ES-I3 (cell line): ENCODE data around the gene DELE1.
A peak's percentile ranks its signal among the peaks of the same experiment; 100 is the strongest.
"Not testable (repeated sequence)": the region's sequence is repeated elsewhere in the genome, so short reads cannot be mapped to it uniquely, and the experiment has no call there.

Experiments used
- H3K36me3 ChIP-seq: 2 replicates; pipeline ENCODE4 v1.6.1; 2013; ENCODE audit warnings: mild to moderate bottlenecking, low read length, control low read depth, moderate library complexity; ENCODE audit not compliant: insufficient read depth
- H3K4me1 ChIP-seq: 2 replicates; pipeline ENCODE4 v1.6.1; 2013; ENCODE audit warnings: mild to moderate bottlenecking, control low read depth, low read length; ENCODE audit not compliant: insufficient read depth
- H3K9ac ChIP-seq: 2 replicates; pipeline ENCODE4 v1.6.1; 2013; ENCODE audit warnings: low read depth, mild to moderate bottlenecking, low read length, moderate library complexity
- H3K9me3 ChIP-seq: 2 replicates; pipeline ENCODE4 v1.6.1; 2013; ENCODE audit warnings: mild to moderate bottlenecking, low read length, moderate library complexity; ENCODE audit not compliant: control insufficient read depth, insufficient read depth

Gene DELE1

GRCh38 chr5:141880961-141881801, 42.5 kb upstream of the DELE1 start:
- no peaks in the 10 kb centered on the region for H3K9me3 ChIP-seq
- peak overlapping the region; percentile 44; the same call in 1 of the 2 replicates for H3K9ac ChIP-seq
- no peaks in the 10 kb centered on the region for H3K36me3 ChIP-seq
- H3K4me1 ChIP-seq, result peaks cover 33% of the 10 kb centered on the region

GRCh38 chr5:141881886-141882285, 41.8 kb upstream of the DELE1 start:
- Histone ChIP-seq H3K36me3 (no peaks in the 10 kb centered on the region), H3K9ac (peak overlapping the region; percentile 46; the same call in 1 of the 2 replicates), H3K4me1 (peaks cover 33% of the 10 kb centered on the region), H3K9me3 (no peaks in the 10 kb centered on the region)

- Histone ChIP-seq H3K4me1 (peaks cover 33% of the 10 kb centered on the region), H3K36me3 (no peaks in the 10 kb centered on the region), H3K9ac (peak overlapping the region; percentile 46; the same call in 1 of the 2 replicates), H3K9me3 (no peaks in the 10 kb centered on the region)
Measured at GRCh38 chr5:141882594-141883183, 41.0 kb upstream of the DELE1 start.

- H3K4me1 ChIP-seq, result peaks cover 33% of the 10 kb centered on the region
- no peaks in the 10 kb centered on the region for H3K9me3 ChIP-seq
- H3K36me3 ChIP-seq, result no peaks in the 10 kb centered on the region
- H3K9ac ChIP-seq, result peak overlapping the region; percentile 46; the same call in 1 of the 2 replicates
Measured at GRCh38 chr5:141883184-141883891, 40.3 kb upstream of the DELE1 start.

- Histone ChIP-seq H3K4me1 (peaks cover 33% of the 10 kb centered on the region), H3K9ac (peak overlapping the region; percentile 46; the same call in 1 of the 2 replicates), H3K36me3 (no peaks in the 10 kb centered on the region), H3K9me3 (no peaks in the 10 kb centered on the region)
Measured at GRCh38 chr5:141883892-141884318, 39.8 kb upstream of the DELE1 start.

- H3K4me1 ChIP-seq, result no peaks in the 10 kb centered on the region
- no peak overlapping the region for H3K9ac ChIP-seq
Measured at GRCh38 chr5:141889282-141889871, 34.3 kb upstream of the DELE1 start.

GRCh38 chr5:141890429-141890828, 33.2 kb upstream of the DELE1 start:
- not testable (repeated sequence) for H3K36me3 ChIP-seq, H3K4me1 ChIP-seq, H3K9ac ChIP-seq, H3K9me3 ChIP-seq

More at GRCh38 chr5:141889282-141889871, 34.3 kb upstream of the DELE1 start:
- Histone ChIP-seq H3K9me3 (no peaks in the 10 kb centered on the region), H3K36me3 (no peaks in the 10 kb centered on the region)

- Histone ChIP-seq H3K4me1 (no peaks in the 10 kb centered on the region), H3K36me3 (no peaks in the 10 kb centered on the region), H3K9ac (no peak overlapping the region), H3K9me3 (no peaks in the 10 kb centered on the region)
Measured at GRCh38 chr5:141897425-141897824, 26.2 kb upstream of the DELE1 start.

- H3K4me1 ChIP-seq, result no peaks in the 10 kb centered on the region
- no peaks in the 10 kb centered on the region for H3K9me3 ChIP-seq
- H3K9ac ChIP-seq, result no peak overlapping the region
- H3K36me3 ChIP-seq, result no peaks in the 10 kb centered on the region
Measured at GRCh38 chr5:141898448-141899049, 25.1 kb upstream of the DELE1 start.

- Histone ChIP-seq H3K9me3 (no peaks in the 10 kb centered on the region), H3K9ac (no peak overlapping the region), H3K36me3 (no peaks in the 10 kb centered on the region), H3K4me1 (no peaks in the 10 kb centered on the region)
Measured at GRCh38 chr5:141902015-141902814, 21.5 kb upstream of the DELE1 start.

- no peaks in the 10 kb centered on the region for H3K4me1 ChIP-seq
- H3K9ac ChIP-seq, result no peak overlapping the region
- H3K9me3 ChIP-seq, result no peaks in the 10 kb centered on the region
- no peaks in the 10 kb centered on the region for H3K36me3 ChIP-seq
Measured at GRCh38 chr5:141903261-141903660, 20.4 kb upstream of the DELE1 start.

- H3K9ac ChIP-seq, result no peak overlapping the region
- no peaks in the 10 kb centered on the region for H3K36me3 ChIP-seq
- no peaks in the 10 kb centered on the region for H3K4me1 ChIP-seq
- no peaks in the 10 kb centered on the region for H3K9me3 ChIP-seq
Measured at GRCh38 chr5:141904551-141904950, 19.1 kb upstream of the DELE1 start.

- no peaks in the 10 kb centered on the region for H3K9me3 ChIP-seq
- H3K36me3 ChIP-seq, result no peaks in the 10 kb centered on the region
- no peak overlapping the region for H3K9ac ChIP-seq
- H3K4me1 ChIP-seq, result no peaks in the 10 kb centered on the region
Measured at GRCh38 chr5:141906517-141906916, 17.2 kb upstream of the DELE1 start.
